HG02970 (cell line): ENCODE measurements around the gene HSPE1.
"Not testable (repeated sequence)": the region's sequence is repeated elsewhere in the genome, so short reads cannot be mapped to it uniquely, and the experiment has no call there.

Experiments
- ATAC-seq: cut with Tn5 transposase; IDR thresholded peaks from one replicate; pipeline ENCODE4 v1.9.1; 2021; ENCODE audit warnings: mild to moderate bottlenecking, moderate library complexity, moderate number of reproducible peaks; ENCODE audit not compliant: unreplicated experiment, low FRiP score

Gene HSPE1

DNA sequence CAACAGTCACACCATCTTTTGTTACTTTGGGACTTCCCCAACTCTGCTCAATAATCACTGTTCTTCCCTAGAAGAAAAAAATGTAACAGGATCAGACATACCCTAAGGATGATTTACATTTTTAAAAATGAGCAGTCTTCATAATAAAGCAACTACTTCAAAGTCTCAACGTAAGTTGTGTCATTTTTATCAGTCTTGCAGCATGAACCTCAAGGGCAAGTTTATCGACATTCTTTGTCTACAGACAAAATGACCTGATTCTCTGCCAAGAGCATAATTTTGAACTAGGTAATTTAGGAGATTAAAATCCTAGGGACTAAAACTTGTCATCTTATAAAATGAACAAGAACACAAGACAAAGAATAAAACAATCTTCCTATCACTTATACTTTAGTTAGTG lies 2.9 kb upstream of the HSPE1 start:
- no peak for ATAC-seq

DNA sequence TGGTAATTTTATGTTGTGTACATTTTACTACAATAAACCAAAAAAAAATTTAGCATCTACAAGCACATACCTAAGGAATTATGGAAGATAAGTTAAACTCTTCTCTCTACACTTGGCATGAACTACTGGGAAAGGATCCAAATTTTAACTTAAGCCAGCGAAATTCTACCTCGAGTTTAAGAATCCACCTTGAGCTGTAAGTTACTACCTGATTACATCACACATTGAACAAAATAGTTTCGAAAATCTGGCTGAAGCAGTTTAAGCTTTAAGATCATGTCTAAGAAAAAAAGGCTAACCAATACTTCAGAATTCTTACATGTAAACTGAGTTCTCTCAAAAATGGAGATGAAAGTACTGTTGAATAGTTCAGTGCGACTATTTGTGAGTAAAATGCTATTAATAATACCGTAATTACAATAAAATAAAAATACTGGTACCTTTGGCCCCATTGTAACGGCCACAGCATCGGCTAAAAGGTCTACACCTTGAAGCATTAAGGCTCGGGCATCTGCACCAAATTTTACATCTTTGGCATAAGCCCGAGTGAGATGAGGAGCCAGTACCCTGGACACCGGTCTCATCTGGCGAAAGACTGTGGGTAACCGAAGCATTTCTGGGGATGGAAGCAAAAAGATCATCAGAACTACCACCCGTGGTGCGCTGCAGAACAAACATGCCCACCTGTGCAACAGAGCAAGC lies 1.8 kb upstream of the HSPE1 start:
- no peak for ATAC-seq

DNA sequence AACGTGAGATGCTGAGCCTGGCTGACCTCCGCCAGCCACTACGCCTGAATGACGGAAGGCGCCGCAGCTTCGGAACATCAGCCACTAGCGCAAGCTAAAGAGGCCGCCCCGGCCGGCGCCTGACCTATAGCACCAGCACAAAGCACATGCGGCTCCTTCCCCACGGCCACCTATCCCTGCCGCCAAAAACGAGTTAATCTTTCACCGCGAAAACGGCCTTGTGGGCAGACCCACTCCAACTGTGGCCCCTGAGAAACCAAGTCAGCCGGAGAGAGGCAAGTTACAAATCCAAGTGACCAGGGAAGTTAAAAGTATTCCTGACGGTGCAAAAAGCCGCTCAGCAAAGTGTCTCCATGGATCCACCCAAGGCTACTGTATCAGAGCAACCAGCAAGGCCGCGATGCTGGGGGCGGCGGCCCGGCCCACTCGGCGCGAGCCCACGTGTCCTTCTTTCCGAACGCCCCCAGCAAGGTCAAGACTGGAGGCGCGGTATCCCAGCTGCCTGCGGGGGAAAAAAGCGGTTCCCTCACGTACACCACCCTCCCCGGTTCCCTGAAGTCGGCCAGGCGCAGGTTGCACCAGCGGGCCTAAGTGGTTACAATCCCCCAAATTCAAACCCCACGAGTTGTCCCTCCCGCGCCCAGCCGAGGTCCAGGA lies 1.1 kb upstream of the HSPE1 start:
- peak; percentile 9 for ATAC-seq

DNA sequence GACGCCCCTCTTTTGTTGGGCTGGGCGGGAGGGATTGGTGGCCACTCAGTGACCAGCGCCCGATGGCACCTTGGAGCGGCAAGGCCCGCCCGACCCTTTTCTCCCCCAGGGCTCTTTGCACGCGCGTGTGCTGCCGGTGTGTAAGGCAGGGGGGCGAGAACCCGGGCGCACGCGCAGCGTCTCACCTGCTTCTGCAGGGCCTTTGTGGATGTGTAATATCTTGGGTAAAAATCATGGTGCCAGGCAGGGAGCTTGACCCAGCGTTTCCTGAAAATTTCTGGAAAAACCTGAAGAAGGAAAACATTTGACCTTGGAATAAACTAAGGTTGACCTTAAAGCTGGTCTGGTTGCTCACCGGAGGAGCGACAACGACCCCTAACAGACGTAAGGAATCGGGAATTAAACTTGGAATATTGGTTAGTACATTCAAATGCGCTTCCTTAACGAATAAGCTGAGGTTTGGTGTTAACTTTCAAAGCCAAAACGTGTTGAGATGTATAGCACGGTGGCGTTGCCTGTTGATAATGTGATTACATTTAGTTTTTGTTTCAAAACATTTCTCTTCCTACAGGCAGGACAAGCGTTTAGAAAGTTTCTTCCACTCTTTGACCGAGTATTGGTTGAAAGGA lies 438 bp downstream of the HSPE1 start:
- ATAC-seq, result no peak

DNA sequence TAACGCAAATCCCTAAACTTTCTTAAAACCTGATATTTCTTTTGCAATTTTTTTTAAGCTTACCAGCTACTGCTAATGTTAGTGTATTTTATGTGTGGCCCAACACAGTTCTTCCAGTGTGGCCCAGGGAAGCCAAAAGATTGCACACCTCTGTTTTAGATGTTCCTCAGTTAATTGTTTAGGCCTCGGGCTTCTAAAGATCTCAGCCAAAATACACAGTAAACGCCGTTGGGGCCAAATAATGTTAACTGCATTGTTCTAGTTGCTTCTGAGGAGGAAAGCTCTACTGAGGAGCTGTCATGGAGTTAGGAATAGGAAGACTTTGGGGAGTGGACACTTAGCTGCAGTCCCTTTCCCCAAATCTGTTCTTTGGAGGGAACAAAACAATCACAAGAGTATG lies 2.0 kb downstream of the HSPE1 start:
- ATAC-seq, result no peak

DNA sequence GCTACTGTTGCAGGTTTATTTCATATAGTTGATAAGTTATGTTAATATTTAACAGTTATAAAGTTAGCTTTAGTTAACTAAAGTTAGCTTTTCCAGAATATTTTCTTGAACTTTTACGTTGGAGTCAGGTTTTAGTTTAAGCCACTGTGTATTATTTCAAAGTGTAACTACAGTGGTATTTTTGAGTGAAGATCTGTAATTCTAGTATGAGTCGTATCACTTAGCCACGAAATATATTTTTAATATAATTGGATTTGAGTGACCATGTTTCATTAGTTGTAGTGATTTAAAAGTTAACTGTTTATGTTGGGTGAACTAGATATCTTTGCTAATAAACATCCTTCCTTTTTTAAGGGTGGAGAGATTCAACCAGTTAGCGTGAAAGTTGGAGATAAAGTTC lies 2.5 kb downstream of the HSPE1 start:
- ATAC-seq, result no peak

DNA sequence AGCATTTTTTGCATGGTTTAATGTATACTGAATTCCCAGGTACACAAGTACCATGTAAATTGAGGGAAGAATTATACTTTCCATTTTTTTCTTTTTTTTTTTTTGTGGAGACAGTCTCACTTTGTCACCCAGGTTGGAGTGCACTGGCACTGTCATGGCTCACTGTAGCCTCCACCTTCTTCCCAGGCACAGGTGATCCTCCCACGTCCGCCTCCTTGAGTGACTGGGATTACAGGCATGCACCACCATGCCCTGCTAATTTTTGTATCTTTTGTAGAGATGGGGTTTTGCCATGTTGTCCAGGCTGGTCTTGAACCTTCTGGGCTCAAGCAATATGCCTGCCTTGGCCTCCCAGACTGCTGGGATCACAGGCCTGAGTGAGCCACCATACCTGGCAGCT lies 3.8 kb downstream of the HSPE1 start:
- ATAC-seq, result no peak

DNA sequence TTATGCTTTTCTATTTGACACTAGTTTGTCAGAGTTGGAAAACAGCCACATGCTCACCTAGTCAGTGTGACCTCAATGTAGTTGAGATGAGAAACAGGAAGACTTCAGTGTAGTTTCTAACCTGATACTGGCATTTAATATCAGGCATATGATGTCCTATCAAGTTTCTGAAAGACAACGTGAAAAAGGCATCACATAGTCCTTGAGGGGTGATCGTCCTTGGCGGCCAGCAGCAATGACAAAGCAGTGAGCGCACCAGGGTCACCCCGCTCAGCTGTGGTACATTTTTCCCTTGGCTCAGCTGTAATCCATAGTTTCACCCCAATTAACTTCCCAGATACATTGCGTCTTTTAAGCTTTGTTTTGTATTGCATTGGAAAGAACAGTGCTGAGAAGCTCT lies 4.3 kb downstream of the HSPE1 start:
- no peak for ATAC-seq

DNA sequence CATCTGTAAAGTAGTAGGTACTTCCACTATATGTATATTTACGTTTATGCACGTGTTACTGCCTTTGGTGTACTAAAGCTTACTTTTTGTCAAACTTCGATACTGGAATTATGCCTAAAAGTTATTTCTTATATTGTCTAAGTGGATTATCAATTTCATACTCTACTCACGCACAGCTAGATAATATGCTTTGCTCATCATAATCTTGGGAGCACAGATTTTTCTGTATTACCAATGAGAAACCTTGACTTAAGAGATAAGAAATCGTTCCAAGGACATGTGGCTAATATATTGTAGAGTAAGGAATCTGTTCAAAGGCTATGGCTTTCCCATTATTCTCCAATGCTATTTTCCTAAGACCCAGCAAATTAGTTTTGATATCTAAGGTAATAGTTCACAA lies 6.5 kb downstream of the HSPE1 start:
- no peak for ATAC-seq

DNA sequence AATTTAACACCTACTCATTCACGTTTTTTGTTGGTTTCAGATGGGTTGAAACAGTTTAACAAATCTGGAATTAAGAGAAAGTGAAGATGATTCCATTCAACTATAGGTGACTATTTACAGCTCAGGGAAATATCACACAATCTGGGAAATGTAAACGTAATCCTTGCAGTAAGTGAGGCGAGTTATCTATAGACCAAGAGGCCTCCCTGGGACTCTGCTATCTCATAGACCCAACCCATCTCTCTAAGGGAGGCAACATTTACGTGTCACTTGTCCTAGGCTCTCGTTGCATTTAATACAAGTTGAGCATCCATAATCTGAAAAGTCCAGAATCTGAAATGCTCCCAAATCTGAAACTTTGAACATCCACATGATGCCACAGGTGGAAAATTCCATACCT lies 13.7 kb downstream of the HSPE1 start:
- no peak for ATAC-seq

DNA sequence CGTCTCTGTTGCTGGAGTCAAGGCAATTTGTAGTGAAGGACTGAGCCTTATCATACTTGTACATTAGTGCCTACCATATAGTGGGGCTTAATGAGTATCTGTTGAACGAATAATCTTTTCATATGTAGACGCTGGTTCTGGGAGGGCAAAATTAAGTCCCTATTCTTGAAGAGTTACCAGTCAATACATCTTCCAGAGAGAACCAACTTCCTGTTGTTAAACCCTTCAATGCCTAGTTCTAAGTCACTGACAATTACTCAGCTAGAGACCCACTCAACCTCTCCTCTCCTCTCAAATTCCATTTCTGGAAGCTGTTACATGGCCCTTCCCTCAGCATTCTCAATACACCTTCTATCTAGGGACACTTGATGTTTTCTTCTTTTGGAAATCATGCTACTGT lies 14.6 kb downstream of the HSPE1 start:
- no peak for ATAC-seq

DNA sequence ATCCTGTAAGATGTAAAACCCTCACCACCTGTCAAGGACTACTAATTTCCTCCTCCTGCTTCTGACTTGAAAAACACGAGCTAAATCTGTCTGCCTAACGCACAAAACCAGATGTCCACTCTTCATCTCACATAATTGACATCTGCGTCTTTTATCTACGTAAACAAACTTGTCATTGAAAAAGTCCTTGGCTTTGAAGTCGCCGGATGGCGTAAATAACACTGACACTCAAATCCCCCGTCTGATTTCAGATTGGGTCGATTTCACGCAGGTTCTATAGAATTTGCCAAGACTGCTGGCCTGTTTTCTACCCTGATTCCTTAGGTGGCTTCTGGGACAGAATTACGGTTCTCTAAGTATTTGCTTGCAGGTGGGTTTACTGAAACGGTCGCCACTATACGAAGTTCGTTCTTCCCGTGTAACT lies 15.1 kb downstream of the HSPE1 start:
- peak; percentile 4 for ATAC-seq

DNA sequence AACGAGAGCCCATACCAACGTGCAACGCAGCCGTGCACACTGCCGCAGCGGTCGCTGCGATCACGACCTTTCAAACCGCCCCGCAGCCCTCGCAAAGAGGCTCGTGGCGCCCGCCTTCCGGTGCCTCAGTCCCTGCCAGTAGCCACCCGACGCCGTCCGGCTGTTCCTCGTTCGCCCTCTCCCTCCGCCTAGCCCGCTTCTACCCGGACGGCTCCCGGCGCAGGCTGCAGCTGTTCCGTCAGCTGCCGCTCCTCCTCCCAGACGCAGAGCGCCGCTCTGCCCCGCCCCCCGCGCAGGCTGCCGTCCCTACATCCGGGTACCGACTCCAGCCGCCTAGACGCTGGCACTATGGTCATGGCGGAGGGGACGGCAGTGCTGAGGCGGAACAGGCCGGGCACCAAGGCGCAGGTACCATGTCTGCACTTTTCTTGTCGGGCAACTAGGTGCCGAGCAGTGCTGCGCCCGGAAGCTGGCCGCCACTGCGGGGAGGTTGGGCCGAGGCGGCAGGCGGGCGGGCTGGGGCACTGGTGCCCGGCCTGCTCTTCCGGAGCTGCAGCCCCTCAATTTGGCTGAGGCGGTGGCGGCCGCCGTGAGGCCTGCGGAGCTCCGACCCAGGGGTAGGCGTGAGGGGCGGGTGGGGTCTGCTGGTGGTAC lies 15.7 kb downstream of the HSPE1 start, which contains the start of gene MOB4:
TSS of gene MOB4 (plus strand) at position 328 of the 654 bp plus-strand sequence. CDS start at position 349, 21 bp downstream.
- peak; percentile 97 for ATAC-seq

DNA sequence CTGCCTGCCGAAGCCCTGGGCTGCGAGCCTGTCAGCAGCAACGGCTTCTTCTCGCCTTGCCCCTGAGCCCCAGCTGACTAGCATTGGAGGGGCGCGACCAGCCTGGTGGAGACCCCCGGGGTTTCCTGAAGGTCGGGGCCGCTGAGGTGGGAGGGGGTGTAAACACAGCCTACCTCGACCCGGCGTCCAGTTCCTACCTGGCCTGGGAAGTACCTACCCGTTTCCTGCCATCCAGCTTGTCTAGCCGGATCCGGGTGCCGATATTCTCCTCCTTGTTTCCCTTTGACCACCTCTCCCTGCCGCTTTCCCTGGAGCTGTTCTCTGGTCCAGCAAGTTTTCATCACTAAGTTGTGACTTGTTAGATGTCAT lies 16.2 kb downstream of the HSPE1 start:
- peak; percentile 15 for ATAC-seq

DNA sequence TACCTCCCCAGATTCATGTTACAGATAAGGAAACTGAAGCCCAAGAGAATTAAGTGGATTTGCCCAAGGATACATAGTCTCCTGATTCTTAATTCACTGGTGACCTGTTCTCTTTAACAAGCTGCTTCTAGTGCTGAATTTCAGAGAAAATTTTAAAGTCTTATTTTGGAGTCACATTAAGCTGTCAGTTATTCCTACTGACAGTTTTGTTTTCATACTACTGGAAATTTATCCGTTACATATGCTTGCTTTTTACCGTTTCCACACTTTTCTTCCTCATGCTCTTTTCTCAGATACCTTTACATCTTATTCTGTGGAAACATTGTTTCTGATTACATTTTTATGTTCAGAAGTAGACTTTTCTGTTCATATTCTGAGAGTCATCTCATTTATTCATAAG lies 17.0 kb downstream of the HSPE1 start:
- ATAC-seq, result no peak

DNA sequence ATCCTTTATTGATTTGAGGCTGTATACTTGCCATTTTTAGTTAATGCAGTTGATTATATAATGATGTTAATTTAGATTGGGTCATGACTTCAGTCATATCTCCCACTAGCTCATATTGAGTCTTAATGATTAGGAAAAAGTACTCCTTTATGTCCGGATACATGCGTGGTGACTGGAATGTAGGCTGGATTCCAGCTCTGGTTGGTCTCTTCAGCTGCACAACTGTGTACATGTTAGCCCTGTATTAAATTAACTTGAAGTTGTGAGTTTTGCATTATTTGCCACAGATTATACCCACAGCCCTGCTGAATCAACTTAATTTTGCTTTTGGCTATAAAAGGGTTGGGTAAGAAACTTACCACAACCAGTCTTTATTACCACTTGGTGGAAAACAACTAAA lies 38.2 kb downstream of the HSPE1 start:
- ATAC-seq, result no peak

DNA sequence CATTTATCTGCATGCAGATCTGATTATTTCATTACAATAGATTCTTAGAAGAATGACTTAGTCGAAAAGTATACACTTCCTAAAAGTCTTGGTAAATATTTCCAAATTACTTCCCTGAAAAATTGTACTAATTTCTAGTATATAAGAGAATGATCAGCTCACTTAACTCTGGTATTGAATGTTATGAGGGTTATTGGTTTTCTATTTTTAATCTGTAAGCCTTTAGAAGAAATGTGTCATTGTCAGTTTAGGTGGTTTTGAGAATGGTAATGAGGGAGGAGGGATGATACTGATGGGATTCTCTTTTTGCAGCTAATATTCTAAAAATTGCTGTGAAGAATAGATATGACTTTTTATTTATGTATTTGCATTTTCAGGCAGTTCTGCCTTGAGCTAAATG lies 39.6 kb downstream of the HSPE1 start:
- ATAC-seq, result no peak

DNA sequence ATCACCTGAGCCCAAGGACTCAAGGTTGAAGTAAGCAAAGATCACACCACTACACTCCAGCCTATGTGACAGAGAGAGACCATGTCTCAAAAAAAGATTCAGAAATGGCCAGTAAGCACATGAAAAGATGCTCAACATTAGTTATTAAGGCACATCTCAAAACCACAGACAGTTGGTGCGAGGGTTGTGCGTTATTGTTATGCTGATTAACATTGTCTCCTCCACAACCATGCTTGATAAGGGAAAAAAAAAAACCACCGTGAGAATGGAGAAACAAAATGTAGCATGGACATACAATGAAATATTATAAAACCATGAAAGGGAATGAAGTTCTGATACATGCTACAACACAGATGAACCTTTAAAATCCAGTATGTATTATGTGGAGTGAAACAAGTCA lies 43.0 kb downstream of the HSPE1 start:
- ATAC-seq, result no peak

DNA sequence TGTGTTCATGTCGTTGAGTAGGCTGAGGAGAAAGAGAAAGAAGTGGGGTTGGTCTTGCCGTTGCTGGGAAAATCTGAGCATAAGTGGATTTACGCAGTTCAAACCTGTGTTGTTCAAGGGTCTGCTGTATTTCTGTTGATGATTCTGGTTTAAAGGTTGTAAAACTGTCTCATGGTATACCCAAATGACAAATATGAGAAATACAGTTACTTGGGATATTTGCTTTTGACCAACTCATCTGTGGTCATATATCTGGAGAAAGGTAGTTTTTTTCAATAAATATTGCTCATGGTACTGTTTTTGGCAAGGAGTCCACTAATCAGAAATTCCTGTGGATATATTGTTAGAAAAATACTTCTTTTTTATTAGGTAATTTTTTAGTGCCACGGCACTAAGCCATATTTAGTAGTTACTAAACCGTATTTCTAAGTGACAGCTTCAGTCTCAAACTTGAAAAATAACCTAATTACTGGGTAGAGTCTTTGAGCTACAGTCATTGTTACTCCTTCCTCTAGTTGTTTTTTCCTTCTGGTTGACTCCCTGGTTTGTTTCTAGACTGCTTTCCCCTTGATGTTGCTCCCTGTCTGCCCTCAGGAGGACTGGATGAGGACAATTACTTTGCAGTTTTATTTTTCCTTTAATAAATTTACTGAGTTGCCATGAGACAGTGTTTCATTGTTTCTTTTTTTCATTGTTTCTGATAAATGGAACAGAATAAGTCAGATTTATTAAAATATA lies 47.2 kb downstream of the HSPE1 start:
- ATAC-seq, result no peak

DNA sequence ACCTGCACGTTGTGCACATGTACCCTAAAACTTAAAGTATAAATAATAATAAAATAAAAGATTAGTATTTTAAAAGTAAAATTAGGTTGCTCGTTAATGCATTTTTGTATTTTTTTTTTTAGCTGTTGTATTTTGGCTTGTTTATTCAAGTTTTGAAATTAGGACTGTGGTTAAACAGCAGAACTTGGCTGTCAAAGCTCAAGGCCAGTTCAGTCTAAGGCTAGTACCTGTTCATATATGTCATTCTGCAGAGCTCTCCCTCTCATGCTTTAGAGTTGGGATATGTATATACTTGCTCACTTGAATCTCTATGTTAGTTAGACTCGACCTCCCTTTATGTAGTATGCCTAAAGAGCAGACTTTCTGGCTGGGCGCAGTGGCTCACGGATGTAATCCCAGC lies 48.4 kb downstream of the HSPE1 start:
- ATAC-seq, result no peak

DNA sequence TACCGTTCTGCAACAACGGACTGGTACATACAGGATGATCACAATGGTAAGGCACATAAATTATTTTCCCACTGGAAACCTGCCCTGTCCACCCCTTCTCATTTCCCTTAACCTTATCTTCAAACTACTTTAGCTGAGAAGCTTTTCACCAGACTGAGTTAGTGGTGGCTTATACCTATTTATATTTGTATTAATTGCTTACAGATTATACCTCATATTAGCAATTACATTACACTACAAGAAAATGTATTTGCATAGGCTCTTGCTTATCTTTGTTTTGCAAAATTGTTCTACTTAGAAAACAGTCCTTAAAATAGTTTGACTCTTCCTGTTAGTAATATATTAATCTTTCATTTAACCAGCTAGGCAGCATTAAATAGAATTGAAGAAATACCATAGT lies 51.1 kb downstream of the HSPE1 start:
- ATAC-seq, result not testable (repeated sequence)
